Measurements from ENCODE around the gene BCL2.
A peak's percentile ranks its signal among the peaks of the same experiment; 100 is the strongest.

Gene BCL2

GRCh38 chr18:63283305-63284094, 36.1 kb downstream of the BCL2 start:
- no peak overlapping the region for H3K27ac ChIP-seq
- no peak for TF ChIP-seq Cebpa-rat (IDR thresholded peaks at IDR 0.05)
- H3K9ac ChIP-seq, result no peak overlapping the region
- H3K4me2 ChIP-seq, result no peak overlapping the region
- H3K9me3 ChIP-seq (replicated peaks in 1 of 11), result peaks cover 0 to 9% (median 0%) of the 10 kb centered on the region in 11 experiments; a peak in 5 of 22 replicates
- H3K36me3 ChIP-seq, result peaks cover 0 to 100% (median 82%) of the 10 kb centered on the region in 11 experiments; a peak in 16 of 22 replicates
- H3K4me1 ChIP-seq, result peaks cover 11 to 29% (median 25%) of the 10 kb centered on the region in 10 experiments; a peak in 18 of 20 replicates
- H4K20me1 ChIP-seq, result peaks cover 0 to 70% (median 43%) of the 10 kb centered on the region in 11 experiments; a peak in 12 of 22 replicates
- H3K4me3 ChIP-seq, result no peak overlapping the region
- H3K27me3 ChIP-seq, result no peaks in the 10 kb centered on the region

- Histone ChIP-seq H3K4me1 (peaks cover 8 to 32% (median 24%) of the 10 kb centered on the region in 10 experiments; a peak in 18 of 20 replicates), H4K20me1 (peaks cover 0 to 63% (median 40%) of the 10 kb centered on the region in 11 experiments; a peak in 12 of 22 replicates), H3K9ac (no peak overlapping the region), H3K36me3 (peaks cover 0 to 100% (median 80%) of the 10 kb centered on the region in 11 experiments; a peak in 16 of 22 replicates), H3K4me3 (no peak overlapping the region), H3K4me2 (no peak overlapping the region), H3K27ac (no peak overlapping the region), H3K27me3 (no peaks in the 10 kb centered on the region), H3K9me3 (replicated peaks in 1 of 11) (peaks cover 0 to 9% (median 0%) of the 10 kb centered on the region in 11 experiments; a peak in 6 of 22 replicates)
- no peak for TF ChIP-seq Cebpa-rat (IDR thresholded peaks at IDR 0.05)
Observed at GRCh38 chr18:63282793-63283192, 36.8 kb downstream of the BCL2 start.

DNA sequence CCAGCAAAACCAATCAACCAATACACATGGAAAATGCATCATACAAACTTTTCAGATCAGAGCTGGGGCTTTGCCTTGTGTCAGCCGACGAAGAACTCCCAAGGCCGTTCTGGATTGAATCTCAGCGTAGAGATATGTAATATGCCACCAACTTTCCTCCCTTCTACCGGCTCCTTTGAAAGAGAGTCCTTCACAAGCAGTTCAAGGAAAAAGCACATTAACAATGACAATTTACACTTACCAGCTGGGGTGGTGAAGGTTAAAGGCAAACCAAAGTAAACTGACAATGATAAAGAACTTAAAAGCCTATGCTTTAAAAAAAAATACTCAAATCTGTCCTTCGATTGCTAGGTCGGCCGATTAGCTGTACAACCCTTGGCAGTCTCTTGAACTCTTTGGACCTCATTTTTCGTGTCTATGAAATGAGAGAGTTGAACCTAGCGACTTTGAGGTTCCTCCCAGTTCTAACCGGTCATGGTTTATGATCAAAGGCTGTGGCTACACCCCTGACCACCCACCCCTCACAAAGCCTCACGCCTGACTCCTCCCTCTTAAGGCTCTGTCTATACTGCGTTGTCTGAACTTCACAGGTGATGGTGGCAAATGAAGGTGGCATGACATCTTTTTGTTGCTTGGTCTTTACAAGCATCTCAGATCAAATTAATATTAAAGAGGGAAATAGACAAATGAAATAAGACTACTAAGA, 46.2 kb downstream of the BCL2 start:
- Histone ChIP-seq H3K27me3 (no peaks in the 10 kb centered on the region), H3K36me3 (peaks cover 0 to 91% (median 56%) of the 10 kb centered on the region in 11 experiments; a peak in 16 of 22 replicates), H3K9ac (no peak overlapping the region), H3K27ac (no peak overlapping the region), H4K20me1 (peaks cover 0 to 77% (median 14%) of the 10 kb centered on the region in 11 experiments; a peak in 9 of 22 replicates), H3K4me1 (peaks cover 36 to 50% (median 40%) of the 10 kb centered on the region in 10 experiments), H3K4me2 (peak overlapping the region in 8 of 11 experiments; percentile 16 to 42 (median 20); a peak in 8 of 22 replicates), H3K9me3 (replicated peaks in 1 of 11) (peaks cover 0 to 14% (median 3%) of the 10 kb centered on the region in 11 experiments; a peak in 6 of 22 replicates), H3K4me3 (no peak overlapping the region)
- no peak for TF ChIP-seq Cebpa-rat (IDR thresholded peaks at IDR 0.05)

DNA sequence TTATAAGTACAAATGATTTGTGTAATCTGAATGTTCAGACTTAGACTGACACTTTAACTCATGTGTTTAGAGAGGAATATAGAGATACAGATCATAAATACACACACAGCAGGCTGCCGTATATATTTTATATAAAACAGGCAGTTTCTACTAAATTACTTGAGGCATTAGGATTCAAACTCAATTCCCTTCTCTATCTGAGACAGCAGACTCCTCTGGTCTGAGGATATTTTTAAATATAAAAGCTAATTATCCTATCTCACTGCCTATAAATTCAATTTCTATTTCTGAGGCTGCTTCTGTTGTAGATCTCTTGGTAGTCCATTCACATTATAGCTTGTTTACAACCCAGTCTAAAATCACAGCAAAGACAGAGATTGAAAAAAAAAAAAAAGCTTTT, 46.9 kb downstream of the BCL2 start:
- peaks cover 0 to 89% (median 56%) of the 10 kb centered on the region in 11 experiments; a peak in 16 of 22 replicates for H3K36me3 ChIP-seq
- peaks cover 34 to 50% (median 40%) of the 10 kb centered on the region in 10 experiments for H3K4me1 ChIP-seq
- H3K9me3 ChIP-seq (replicated peaks in 1 of 11), result peaks cover 0 to 14% (median 0%) of the 10 kb centered on the region in 11 experiments; a peak in 6 of 22 replicates
- TF ChIP-seq Cebpa-rat (IDR thresholded peaks at IDR 0.05), result no peak
- no peak overlapping the region for H3K4me3 ChIP-seq
- peaks cover 0 to 83% (median 16%) of the 10 kb centered on the region in 11 experiments; a peak in 11 of 22 replicates for H4K20me1 ChIP-seq
- no peak overlapping the region for H3K9ac ChIP-seq
- H3K4me2 ChIP-seq, result peak overlapping the region in 4 of 11 experiments; percentile 55 to 70 (median 57); a peak in 5 of 22 replicates
- no peaks in the 10 kb centered on the region for H3K27me3 ChIP-seq
- no peak overlapping the region for H3K27ac ChIP-seq

DNA sequence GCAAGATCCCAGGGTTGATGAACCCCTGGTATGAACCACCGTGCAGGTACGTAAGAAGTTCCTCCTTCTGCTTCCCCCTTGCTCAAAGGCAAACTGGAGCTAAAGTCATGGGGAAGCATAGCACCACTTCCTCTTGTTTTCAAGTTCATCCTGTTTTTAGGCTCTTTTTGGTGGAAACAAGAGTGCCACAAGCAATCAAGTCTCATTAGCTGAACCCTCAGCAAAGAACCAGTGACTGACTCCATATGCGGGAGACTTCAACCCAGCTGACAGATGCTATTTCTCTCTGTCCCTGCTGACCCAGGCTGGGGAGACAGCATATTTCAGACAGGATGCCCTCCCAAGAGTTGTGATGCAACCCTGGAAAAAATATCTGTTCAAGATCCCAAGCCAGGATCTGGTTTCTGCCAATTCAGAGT, 47.7 kb downstream of the BCL2 start:
- Histone ChIP-seq H4K20me1 (peaks cover 0 to 83% (median 23%) of the 10 kb centered on the region in 11 experiments; a peak in 11 of 22 replicates), H3K36me3 (peaks cover 0 to 89% (median 58%) of the 10 kb centered on the region in 11 experiments; a peak in 16 of 22 replicates), H3K9me3 (replicated peaks in 1 of 11) (peaks cover 0 to 14% (median 0%) of the 10 kb centered on the region in 11 experiments; a peak in 5 of 22 replicates), H3K4me1 (peaks cover 34 to 54% (median 43%) of the 10 kb centered on the region in 10 experiments), H3K9ac (no peak overlapping the region), H3K4me2 (peak overlapping the region in 7 of 11 experiments; percentile 6 to 73 (median 57); a peak in 13 of 22 replicates), H3K4me3 (no peak overlapping the region), H3K27ac (no peak overlapping the region), H3K27me3 (no peaks in the 10 kb centered on the region)
- no peak for TF ChIP-seq Cebpa-rat (IDR thresholded peaks at IDR 0.05)

DNA sequence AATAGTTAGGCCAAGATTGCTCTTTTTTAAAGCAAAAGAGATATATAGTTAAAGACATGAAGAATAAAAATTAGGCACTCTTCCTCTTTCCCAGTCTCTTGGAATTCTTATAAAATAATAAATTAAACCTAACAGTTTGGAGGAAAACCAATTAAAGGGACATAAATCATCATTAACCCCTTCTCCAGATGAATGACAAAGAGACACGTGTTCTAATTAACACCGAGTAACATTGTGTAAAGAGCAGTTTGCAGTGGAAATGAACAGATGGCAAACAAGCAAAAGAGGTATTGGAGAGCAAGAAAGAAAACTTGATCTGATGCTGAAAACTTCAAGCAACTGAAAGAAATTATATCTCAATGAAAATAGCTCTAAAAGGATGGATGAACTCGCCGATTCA, 48.4 kb downstream of the BCL2 start:
- Histone ChIP-seq H3K36me3 (peaks cover 0 to 86% (median 55%) of the 10 kb centered on the region in 11 experiments; a peak in 16 of 22 replicates), H3K27ac (no peak overlapping the region), H3K4me3 (no peak overlapping the region), H3K4me1 (peaks cover 37 to 54% (median 45%) of the 10 kb centered on the region in 10 experiments), H3K9ac (no peak overlapping the region), H3K4me2 (no peak overlapping the region), H3K27me3 (no peaks in the 10 kb centered on the region), H4K20me1 (peaks cover 0 to 80% (median 27%) of the 10 kb centered on the region in 11 experiments; a peak in 11 of 22 replicates), H3K9me3 (replicated peaks in 1 of 11) (peaks cover 0 to 13% (median 0%) of the 10 kb centered on the region in 11 experiments; a peak in 4 of 22 replicates)
- no peak for TF ChIP-seq Cebpa-rat (IDR thresholded peaks at IDR 0.05)

DNA sequence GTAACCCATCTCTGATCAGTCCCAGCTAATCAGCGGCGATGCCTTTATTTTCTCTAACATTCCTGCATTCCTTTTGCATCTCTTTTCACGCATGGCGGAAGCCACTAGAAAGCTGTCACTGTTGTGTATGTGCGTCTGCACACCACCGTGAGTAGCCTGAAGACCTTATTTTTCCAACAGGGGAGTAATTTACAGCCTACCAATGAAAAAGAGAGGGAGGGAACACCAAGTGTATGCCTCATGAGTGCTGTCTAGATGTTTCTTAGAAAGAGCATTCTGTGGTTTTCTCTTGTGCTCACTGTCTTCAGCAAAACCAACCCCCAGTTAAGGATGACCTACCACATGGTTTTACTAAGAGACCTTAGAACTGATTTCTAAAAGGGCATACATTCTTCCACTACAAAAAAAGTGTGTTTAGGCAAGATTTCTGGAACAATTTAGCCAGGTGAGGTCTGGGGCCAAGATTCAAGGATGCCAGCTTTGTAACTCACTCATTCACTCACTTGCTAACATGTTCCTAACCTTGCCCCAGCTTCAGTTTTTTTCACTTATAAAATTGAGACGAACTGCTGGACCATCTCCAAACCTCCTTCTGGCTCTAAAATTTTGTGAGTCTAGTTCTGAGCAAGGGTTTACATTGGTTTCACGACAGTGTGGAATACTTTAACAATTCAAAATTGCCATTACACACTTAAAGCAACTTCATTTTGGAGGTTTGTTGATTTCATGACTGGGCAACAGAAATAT, 51.4 kb downstream of the BCL2 start:
- Histone ChIP-seq H3K27me3 (no peaks in the 10 kb centered on the region), H3K4me1 (peaks cover 18 to 41% (median 30%) of the 10 kb centered on the region in 10 experiments; a peak in 19 of 20 replicates), H3K9me3 (replicated peaks in 1 of 11) (peaks cover 0 to 9% (median 0%) of the 10 kb centered on the region in 11 experiments; a peak in 7 of 22 replicates), H3K36me3 (peaks cover 0 to 87% (median 62%) of the 10 kb centered on the region in 11 experiments; a peak in 15 of 22 replicates), H3K4me3 (no peak overlapping the region), H3K27ac (no peak overlapping the region), H3K9ac (no peak overlapping the region), H4K20me1 (peaks cover 0 to 76% (median 27%) of the 10 kb centered on the region in 11 experiments; a peak in 11 of 22 replicates), H3K4me2 (peak overlapping the region in 5 of 11 experiments; percentile 6 to 31 (median 24); a peak in 2 of 22 replicates)
- TF ChIP-seq Cebpa-rat (IDR thresholded peaks at IDR 0.05), result no peak
